DND-41 (cell line): ENCODE data around the gene SMCO2.
A peak's percentile ranks its signal among the peaks of the same experiment; 100 is the strongest.

Experiments used
- ATAC-seq: fragments of 200-7000 bp; cut with Tn5 transposase; 3 replicates; pipeline ENCODE4 v1.9.1; 2021; ENCODE audit warnings: low read depth; ENCODE audit not compliant: insufficient read depth
- DNase-seq: peaks from one replicate; pipeline ENCODE4 v3.0.0-alpha.2; 2020
- H2AFZ ChIP-seq: 2 replicates; pipeline ENCODE4 v1.6.0; 2012; ENCODE audit warnings: low read depth, low read length
- H3K27ac ChIP-seq: 2 replicates; pipeline ENCODE4 v1.5.1; 2012; ENCODE audit warnings: low read length, inconsistent platforms
- H3K27me3 ChIP-seq: fragments of 200-600 bp; sonication (generic); 2 replicates; pipeline ENCODE4 v1.6.0; 2012; ENCODE audit warnings: low read length, mild to moderate bottlenecking, inconsistent platforms; ENCODE audit not compliant: insufficient read depth, poor library complexity
- H3K36me3 ChIP-seq: 2 replicates; pipeline ENCODE4 v1.5.1; 2012; ENCODE audit warnings: low read length, inconsistent platforms; ENCODE audit not compliant: insufficient read depth
- H3K4me1 ChIP-seq: 2 replicates; pipeline ENCODE4 v1.5.1; 2012; ENCODE audit warnings: mild to moderate bottlenecking, low read length; ENCODE audit not compliant: insufficient read depth
- H3K4me2 ChIP-seq: 2 replicates; pipeline ENCODE4 v1.6.0; 2012; ENCODE audit warnings: mild to moderate bottlenecking, moderate library complexity, low read length, inconsistent platforms; ENCODE audit not compliant: insufficient read depth
- H3K4me3 ChIP-seq, 2 experiments: fragments of 200-600 bp in 1 of 2; shearing (Covaris generic) in 1 of 2; 2 replicates each; pipeline ENCODE4 v1.5.1; 2012 to 2016; ENCODE audit warnings: inconsistent platforms in 2 of 2, low read length in 2 of 2, mild to moderate bottlenecking in 2 of 2, low read depth in 1 of 2, moderate library complexity in 1 of 2
- H3K79me2 ChIP-seq: 2 replicates; pipeline ENCODE4 v1.6.0; 2012; ENCODE audit warnings: low read length, inconsistent platforms; ENCODE audit not compliant: insufficient read depth
- H3K9ac ChIP-seq: 2 replicates; pipeline ENCODE4 v1.6.0; 2012; ENCODE audit warnings: low read depth, mild to moderate bottlenecking, inconsistent platforms, low read length, moderate library complexity
- H3K9me3 ChIP-seq: 2 replicates; pipeline ENCODE4 v1.5.1; 2012; ENCODE audit warnings: low read length, moderate library complexity, mild to moderate bottlenecking, inconsistent platforms; ENCODE audit not compliant: insufficient read depth, severe bottlenecking
- H4K20me1 ChIP-seq: 2 replicates; pipeline ENCODE4 v1.6.0; 2012; ENCODE audit warnings: low read length; ENCODE audit not compliant: insufficient read depth
- EZH2 ChIP-seq: IDR thresholded peaks from 3 replicates; pipeline ENCODE4 v1.6.1; 2012; ENCODE audit warnings: borderline replicate concordance, low read depth, mild to moderate bottlenecking, moderate library complexity, low read length, inconsistent platforms; ENCODE audit not compliant: severe bottlenecking
- TF ChIP-seq, protein P1 (sequence below): IDR thresholded peaks from 2 replicates; pipeline ENCODE4 v1.5.1; 2012; ENCODE audit warnings: borderline replicate concordance, low read length, moderate library complexity, mild to moderate bottlenecking; ENCODE audit not compliant: poor library complexity, severe bottlenecking; ENCODE audit errors: extremely low read depth

Gene SMCO2

DNA sequence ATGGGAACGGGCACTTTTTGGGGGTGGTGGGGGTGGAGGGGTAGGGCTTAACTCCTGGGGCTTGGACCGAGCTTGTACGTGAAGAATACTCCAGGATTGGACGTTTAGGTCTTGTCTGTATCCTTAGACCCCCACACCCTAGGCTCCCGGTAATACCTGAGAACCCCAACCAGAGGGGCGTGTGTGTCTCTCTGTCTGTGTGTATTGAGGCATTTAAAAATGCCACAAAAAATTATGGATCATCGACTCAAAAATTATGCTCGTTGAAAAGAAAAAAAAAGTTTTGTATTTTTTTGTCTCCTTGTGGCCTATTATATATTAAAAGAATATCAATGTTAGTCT is 77.9 kb downstream of the SMCO2 start:
- Histone ChIP-seq H2AFZ (peak overlapping the region; percentile 77), H3K27ac (peak overlapping the region; percentile 66), H3K9me3 (no peaks in the 10 kb centered on the region), H3K36me3 (no peaks in the 10 kb centered on the region), H3K4me3 (peak overlapping the region; percentile 44 to 64; a peak in 3 of 4 replicates), H3K27me3 (peaks cover 3% of the 10 kb centered on the region), H3K9ac (peak overlapping the region; percentile 53), H4K20me1 (no peaks in the 10 kb centered on the region), H3K79me2 (no peaks in the 10 kb centered on the region), H3K4me2 (peak overlapping the region; percentile 77), H3K4me1 (peaks cover 19% of the 10 kb centered on the region)
- TF ChIP-seq, protein P1, sequence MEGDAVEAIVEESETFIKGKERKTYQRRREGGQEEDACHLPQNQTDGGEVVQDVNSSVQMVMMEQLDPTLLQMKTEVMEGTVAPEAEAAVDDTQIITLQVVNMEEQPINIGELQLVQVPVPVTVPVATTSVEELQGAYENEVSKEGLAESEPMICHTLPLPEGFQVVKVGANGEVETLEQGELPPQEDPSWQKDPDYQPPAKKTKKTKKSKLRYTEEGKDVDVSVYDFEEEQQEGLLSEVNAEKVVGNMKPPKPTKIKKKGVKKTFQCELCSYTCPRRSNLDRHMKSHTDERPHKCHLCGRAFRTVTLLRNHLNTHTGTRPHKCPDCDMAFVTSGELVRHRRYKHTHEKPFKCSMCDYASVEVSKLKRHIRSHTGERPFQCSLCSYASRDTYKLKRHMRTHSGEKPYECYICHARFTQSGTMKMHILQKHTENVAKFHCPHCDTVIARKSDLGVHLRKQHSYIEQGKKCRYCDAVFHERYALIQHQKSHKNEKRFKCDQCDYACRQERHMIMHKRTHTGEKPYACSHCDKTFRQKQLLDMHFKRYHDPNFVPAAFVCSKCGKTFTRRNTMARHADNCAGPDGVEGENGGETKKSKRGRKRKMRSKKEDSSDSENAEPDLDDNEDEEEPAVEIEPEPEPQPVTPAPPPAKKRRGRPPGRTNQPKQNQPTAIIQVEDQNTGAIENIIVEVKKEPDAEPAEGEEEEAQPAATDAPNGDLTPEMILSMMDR: no peak
- no peak for TF ChIP-seq EZH2
- ATAC-seq: no peak; the same call in 2 of the 3 replicates
- no peak for DNase-seq

GRCh38 chr12:27524839-27525753 is 78.6 kb downstream of the SMCO2 start:
- Histone ChIP-seq H3K36me3 (no peaks in the 10 kb centered on the region), H3K4me2 (peak overlapping the region; percentile 77), H3K4me3 (peak overlapping the region in 1 of 2 experiments; percentile 64; a peak in 2 of 4 replicates), H3K4me1 (peaks cover 19% of the 10 kb centered on the region), H3K9ac (0 out of 2 replicates have a peak overlapping the region, but pooled peaks have one; percentile 53), H3K27me3 (no peaks in the 10 kb centered on the region), H3K9me3 (no peaks in the 10 kb centered on the region), H2AFZ (peak overlapping the region; percentile 19; the same call in 1 of the 2 replicates), H3K79me2 (no peaks in the 10 kb centered on the region), H3K27ac (no peak overlapping the region), H4K20me1 (no peaks in the 10 kb centered on the region)
- DNase-seq (no peak), ATAC-seq (no peak)
- TF ChIP-seq, protein P1: no peak
- TF ChIP-seq EZH2: no peak

- no peak for DNase-seq
- TF ChIP-seq EZH2: no peak
- TF ChIP-seq, protein P1: no peak
- no peaks in the 10 kb centered on the region for H4K20me1 ChIP-seq
- no peaks in the 10 kb centered on the region for H3K79me2 ChIP-seq
- H3K36me3 ChIP-seq: no peaks in the 10 kb centered on the region
- H3K27ac ChIP-seq: no peak overlapping the region
- H3K27me3 ChIP-seq: no peaks in the 10 kb centered on the region
- H3K4me2 ChIP-seq: no peak overlapping the region
- no peaks in the 10 kb centered on the region for H3K9me3 ChIP-seq
- peaks cover 19% of the 10 kb centered on the region for H3K4me1 ChIP-seq
- no peak overlapping the region for H3K4me3 ChIP-seq
- H3K9ac ChIP-seq: no peak overlapping the region
- no peak overlapping the region for H2AFZ ChIP-seq
- no peak for ATAC-seq
Measured at GRCh38 chr12:27527512-27527911, 81.0 kb downstream of the SMCO2 start.
